IPS-11a (cell line): ENCODE results near the gene P4HTM.

Experiments
- H3K4me3 ChIP-seq: one replicate; pipeline ENCODE4 v1.5.1; 2013; ENCODE audit warnings: low read depth, low read length, control low read depth

P4HTM gene

DNA sequence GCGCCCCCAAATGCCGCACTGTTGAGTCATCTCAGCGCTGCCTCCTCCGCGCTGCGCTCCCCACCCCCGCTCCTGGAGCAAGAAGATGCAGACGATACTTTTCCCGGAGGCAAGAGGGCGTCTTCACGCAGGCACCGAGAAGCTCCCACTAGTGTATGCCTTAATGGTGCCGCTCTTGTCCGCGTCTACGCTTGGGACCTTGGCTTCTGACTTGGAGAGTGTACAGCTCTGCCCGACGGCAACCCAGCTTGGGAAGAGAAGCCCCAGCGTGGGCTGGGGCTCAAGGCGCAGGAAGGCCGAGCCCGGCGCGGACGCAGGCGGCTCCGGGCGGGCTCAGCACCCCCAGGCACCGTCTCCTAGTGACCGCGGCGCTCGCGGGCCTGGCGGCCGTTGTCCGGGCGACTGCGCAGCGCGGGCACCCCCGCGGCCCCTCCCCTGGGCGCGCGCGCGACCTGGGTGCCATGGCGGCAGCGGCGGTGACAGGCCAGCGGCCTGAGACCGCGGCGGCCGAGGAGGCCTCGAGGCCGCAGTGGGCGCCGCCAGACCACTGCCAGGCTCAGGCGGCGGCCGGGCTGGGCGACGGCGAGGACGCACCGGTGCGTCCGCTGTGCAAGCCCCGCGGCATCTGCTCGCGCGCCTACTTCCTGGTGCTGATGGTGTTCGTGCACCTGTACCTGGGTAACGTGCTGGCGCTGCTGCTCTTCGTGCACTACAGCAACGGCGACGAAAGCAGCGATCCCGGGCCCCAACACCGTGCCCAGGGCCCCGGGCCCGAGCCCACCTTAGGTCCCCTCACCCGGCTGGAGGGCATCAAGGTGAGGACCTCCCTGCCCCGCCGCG lies at the start of gene P4HTM:
Gene P4HTM (plus strand): TSS at position 446 of the 840 bp plus-strand sequence. CDS start 16 bp downstream, at position 462.
- peak within 1 kb of the TSS; percentile 82 for H3K4me3 ChIP-seq

- no peak overlapping the region for H3K4me3 ChIP-seq
These were observed 44.6 kb upstream of the P4HTM start for GRCh38 chr3:48945432-48945831.

GRCh38 chr3:48945891-48946549 lies 44.0 kb upstream of the P4HTM start:
- H3K4me3 ChIP-seq, result no peak overlapping the region

DNA sequence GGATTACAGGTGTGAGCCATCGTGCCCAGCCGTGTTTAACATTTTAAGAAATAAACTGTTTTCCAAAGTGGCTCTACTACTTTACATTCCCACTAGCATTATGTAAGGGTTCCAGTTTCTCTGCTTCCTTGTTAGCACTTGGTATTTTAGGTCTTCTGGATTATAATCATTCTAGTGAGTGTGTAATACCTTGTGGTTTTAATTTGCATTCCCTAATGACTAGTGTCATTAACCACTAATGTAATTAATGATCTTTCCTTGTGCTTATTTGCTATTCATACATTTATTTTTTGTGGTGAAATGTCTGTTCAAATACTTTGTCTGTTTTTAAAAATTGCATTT lies 40.7 kb upstream of the P4HTM start:
- H3K4me3 ChIP-seq, result no peak overlapping the region

GRCh38 chr3:48950051-48950450 lies 40.0 kb upstream of the P4HTM start:
- no peak overlapping the region for H3K4me3 ChIP-seq

- no peak overlapping the region for H3K4me3 ChIP-seq
These were observed 38.3 kb upstream of the P4HTM start for GRCh38 chr3:48951764-48952163.

- H3K4me3 ChIP-seq, result no peak overlapping the region
These were observed 37.4 kb upstream of the P4HTM start for GRCh38 chr3:48952510-48953118.

GRCh38 chr3:48957006-48957705 lies 32.9 kb upstream of the P4HTM start:
- H3K4me3 ChIP-seq, result no peak overlapping the region

DNA sequence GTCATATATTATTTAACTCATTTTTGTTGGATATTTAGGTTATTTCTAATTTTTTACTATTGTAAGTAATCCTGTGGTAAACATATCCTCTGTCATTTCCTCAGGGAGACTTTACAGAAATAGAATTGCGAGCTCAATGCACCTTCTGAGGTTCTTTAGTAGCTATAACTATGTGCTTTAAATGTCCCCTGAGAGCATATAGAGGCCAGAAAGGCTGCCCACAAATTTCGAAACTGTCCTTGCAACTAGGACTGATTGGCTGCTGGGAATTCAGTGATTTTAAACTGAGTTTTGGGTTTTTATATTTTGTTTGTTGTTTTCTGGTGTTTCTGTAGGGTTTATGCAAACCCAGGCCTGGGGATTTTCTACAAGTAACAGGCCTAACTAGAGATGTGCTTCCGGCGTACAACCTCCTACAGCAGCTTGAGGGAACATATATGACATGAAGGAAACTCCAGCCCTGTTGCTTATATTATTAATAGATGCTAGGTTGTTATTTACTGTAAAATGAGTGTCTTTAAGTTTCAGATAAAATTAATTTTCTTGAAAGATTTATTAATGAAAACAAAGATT lies 29.1 kb upstream of the P4HTM start:
- H3K4me3 ChIP-seq, result no peak overlapping the region

DNA sequence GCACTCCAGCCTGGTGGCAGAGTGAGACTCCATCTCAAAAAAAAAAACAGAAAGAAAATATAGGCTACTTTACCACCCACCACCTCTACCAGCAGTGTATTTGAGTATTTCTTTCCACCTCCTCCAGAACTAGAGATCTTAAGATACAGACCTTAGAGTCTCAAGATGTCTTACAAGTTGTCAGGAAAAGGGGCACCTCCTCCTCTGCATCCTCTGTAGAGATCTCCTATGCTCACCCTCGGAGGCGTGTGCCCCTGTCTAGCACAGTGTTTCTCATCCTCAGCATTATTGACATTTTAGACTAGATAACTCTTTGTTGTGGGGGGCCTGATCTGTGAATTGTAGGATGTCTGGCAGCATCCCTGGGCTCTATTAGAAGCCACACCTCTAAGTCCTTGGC lies 27.7 kb upstream of the P4HTM start:
- no peak overlapping the region for H3K4me3 ChIP-seq

GRCh38 chr3:48962939-48963338 lies 27.1 kb upstream of the P4HTM start:
- H3K4me3 ChIP-seq, result no peak overlapping the region

- H3K4me3 ChIP-seq, result no peak overlapping the region
These were observed 26.4 kb upstream of the P4HTM start for GRCh38 chr3:48963591-48963990.

GRCh38 chr3:48966367-48966766 lies 23.7 kb upstream of the P4HTM start:
- H3K4me3 ChIP-seq, result no peak overlapping the region

DNA sequence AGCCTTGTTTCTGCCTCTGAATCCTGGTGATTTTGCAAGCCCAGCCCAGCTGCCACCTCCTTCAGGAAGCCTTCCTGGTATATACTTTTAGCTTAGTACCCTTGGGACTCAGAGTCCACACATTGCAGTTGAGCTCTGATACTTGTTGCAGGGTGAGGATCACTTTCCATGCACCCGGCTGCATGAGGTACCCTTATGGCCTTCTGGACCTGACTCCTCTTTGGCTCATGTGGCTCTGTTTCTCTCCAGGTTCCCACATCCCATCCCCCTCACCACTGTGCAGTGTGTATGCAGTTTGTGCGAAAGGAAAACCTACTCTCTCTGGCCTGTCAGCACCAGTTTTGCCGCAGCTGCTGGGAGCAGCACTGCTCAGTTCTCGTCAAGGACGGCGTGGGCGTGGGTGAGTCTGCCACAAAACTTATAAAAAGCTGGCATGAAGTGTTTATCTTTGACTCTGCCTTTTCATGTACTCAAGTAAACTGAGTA lies 23.1 kb upstream of the P4HTM start:
- H3K4me3 ChIP-seq, result no peak overlapping the region

DNA sequence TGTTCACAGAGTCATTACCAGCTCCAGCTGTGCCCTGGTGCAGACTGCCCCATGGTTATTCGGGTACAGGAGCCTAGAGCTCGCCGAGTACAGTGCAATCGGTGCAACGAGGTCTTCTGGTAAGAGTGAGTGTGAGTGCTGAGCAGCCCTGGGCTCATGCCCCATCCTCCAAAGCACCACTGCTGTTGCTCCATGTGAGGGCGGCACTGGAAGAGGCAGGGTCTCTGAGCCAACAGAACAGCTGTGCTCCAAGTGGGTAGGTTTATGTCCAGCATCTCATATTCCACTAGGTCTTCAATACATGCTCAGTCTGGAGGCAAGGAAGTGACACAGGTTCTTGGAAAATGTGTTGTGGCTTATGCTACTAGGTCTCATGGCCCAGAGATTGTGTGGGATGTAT lies 19.5 kb upstream of the P4HTM start:
- H3K4me3 ChIP-seq, result no peak overlapping the region

GRCh38 chr3:48974076-48974864 lies 15.8 kb upstream of the P4HTM start:
- H3K4me3 ChIP-seq, result no peak overlapping the region

GRCh38 chr3:48979451-48979850 lies 10.6 kb upstream of the P4HTM start:
- no peak overlapping the region for H3K4me3 ChIP-seq

GRCh38 chr3:48980295-48980694 lies 9.7 kb upstream of the P4HTM start:
- no peak overlapping the region for H3K4me3 ChIP-seq

GRCh38 chr3:48982016-48982415 lies 8.0 kb upstream of the P4HTM start:
- no peak overlapping the region for H3K4me3 ChIP-seq

- H3K4me3 ChIP-seq, result no peak overlapping the region
These were observed 7.4 kb upstream of the P4HTM start for GRCh38 chr3:48982686-48983085.
